ENCODE results near the gene ISX.

GRCh38 chr22:35056486-35056885 is 9.5 kb upstream of the ISX start:
- TF ChIP-seq POLR2A (IDR thresholded peaks at IDR 0.05) (no peak), CTCF (IDR thresholded peaks at IDR 0.05) (no peak)
